Ishikawa (cell line): ENCODE results near the gene RHBDD3.

Experiments used
- CEBPB ChIP-seq: IDR thresholded peaks from 2 replicates; pipeline ENCODE4 v1.6.1; 2012
- CREB1 ChIP-seq: IDR thresholded peaks from 2 replicates; pipeline ENCODE4 v1.6.1; 2012; ENCODE audit warnings: low read depth
- EGR1 ChIP-seq: IDR thresholded peaks from 2 replicates; pipeline ENCODE4 v1.6.1; 2012
- EP300 ChIP-seq: IDR thresholded peaks from 2 replicates; pipeline ENCODE4 v1.6.1; 2012; ENCODE audit warnings: borderline replicate concordance
- FOXM1 ChIP-seq: IDR thresholded peaks from 2 replicates; pipeline ENCODE4 v1.6.1; 2012; ENCODE audit warnings: low read depth, borderline replicate concordance
- NFIC ChIP-seq: IDR thresholded peaks from 2 replicates; pipeline ENCODE4 v1.6.1; 2012
- RAD21 ChIP-seq: IDR thresholded peaks from 2 replicates; pipeline ENCODE4 v1.6.1; 2012; ENCODE audit warnings: low read depth
- TAF1 ChIP-seq: IDR thresholded peaks from 2 replicates; pipeline ENCODE4 v1.6.1; 2012; ENCODE audit warnings: low read depth, mild to moderate bottlenecking
- TCF12 ChIP-seq: IDR thresholded peaks from 2 replicates; pipeline ENCODE4 v1.6.1; 2012; ENCODE audit warnings: low read depth
- TEAD4 ChIP-seq: IDR thresholded peaks from 2 replicates; pipeline ENCODE4 v1.6.1; 2012
- YY1 ChIP-seq: IDR thresholded peaks from 2 replicates; pipeline ENCODE4 v1.6.1; 2012; ENCODE audit warnings: low read depth
- ZBTB7A ChIP-seq: IDR thresholded peaks from 2 replicates; pipeline ENCODE4 v1.6.1; 2012; ENCODE audit warnings: low read depth
- TF ChIP-seq, protein P1 (sequence below): IDR thresholded peaks from 2 replicates; pipeline ENCODE4 v1.6.1; 2012
- TF ChIP-seq, protein P2 (sequence below): IDR thresholded peaks from 2 replicates; pipeline ENCODE4 v1.6.1; 2012
- TF ChIP-seq, protein P3 (sequence below): IDR thresholded peaks from 2 replicates; pipeline ENCODE4 v1.6.1; 2012; ENCODE audit warnings: low read depth, mild to moderate bottlenecking

The RHBDD3 gene

DNA sequence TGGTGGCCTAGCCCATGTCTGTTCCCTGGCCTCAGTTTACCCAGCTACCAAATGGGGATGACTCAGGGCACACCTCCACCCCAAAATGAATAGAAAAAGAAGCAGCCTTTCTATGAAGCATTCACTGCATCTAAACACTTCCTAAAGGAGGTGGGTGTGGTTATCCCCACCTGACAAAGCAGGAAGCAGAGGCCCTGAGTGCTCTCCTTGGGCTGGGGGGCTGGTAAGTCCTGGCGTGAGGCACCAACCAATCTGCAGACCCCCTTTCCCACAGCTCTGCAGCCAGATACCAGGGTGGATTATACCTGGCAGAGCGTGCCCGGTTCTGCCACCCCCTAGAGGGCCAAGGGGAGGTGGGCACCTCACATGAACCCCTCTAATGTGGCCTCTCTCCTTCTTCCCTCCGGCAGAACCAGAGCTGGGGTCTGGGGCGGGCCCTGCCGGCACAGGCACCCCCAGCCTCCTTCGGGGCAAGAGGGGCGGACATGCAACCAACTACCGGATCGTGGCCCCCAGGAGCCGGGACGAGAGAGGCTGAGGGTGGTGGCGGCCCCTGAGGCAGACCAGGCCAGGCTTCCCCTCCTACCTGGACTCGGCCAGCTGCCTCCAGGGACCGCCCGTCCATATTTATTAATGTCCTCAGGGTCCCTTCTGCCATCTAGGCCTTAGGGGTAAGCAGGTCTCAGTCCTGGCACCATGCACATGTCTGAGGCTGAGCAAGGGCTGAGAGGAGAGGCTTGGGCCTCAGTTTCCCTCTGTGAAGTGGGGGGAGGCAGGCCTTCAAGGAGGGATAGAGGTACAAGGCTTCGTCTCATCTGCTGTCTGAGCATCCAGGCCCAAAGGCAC is 9.2 kb downstream of the RHBDD3 start:
- TF ChIP-seq EGR1 (no peak), ZBTB7A (no peak), FOXM1 (no peak), NFIC (no peak), TAF1 (no peak), TEAD4 (no peak), YY1 (no peak), EP300 (no peak), CEBPB (no peak), TCF12 (no peak), RAD21 (no peak)
- TF ChIP-seq, protein P1, sequence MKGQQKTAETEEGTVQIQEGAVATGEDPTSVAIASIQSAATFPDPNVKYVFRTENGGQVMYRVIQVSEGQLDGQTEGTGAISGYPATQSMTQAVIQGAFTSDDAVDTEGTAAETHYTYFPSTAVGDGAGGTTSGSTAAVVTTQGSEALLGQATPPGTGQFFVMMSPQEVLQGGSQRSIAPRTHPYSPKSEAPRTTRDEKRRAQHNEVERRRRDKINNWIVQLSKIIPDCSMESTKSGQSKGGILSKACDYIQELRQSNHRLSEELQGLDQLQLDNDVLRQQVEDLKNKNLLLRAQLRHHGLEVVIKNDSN: no peak
- TF ChIP-seq, protein P2, sequence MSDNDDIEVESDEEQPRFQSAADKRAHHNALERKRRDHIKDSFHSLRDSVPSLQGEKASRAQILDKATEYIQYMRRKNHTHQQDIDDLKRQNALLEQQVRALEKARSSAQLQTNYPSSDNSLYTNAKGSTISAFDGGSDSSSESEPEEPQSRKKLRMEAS: no peak
- TF ChIP-seq, protein P3, sequence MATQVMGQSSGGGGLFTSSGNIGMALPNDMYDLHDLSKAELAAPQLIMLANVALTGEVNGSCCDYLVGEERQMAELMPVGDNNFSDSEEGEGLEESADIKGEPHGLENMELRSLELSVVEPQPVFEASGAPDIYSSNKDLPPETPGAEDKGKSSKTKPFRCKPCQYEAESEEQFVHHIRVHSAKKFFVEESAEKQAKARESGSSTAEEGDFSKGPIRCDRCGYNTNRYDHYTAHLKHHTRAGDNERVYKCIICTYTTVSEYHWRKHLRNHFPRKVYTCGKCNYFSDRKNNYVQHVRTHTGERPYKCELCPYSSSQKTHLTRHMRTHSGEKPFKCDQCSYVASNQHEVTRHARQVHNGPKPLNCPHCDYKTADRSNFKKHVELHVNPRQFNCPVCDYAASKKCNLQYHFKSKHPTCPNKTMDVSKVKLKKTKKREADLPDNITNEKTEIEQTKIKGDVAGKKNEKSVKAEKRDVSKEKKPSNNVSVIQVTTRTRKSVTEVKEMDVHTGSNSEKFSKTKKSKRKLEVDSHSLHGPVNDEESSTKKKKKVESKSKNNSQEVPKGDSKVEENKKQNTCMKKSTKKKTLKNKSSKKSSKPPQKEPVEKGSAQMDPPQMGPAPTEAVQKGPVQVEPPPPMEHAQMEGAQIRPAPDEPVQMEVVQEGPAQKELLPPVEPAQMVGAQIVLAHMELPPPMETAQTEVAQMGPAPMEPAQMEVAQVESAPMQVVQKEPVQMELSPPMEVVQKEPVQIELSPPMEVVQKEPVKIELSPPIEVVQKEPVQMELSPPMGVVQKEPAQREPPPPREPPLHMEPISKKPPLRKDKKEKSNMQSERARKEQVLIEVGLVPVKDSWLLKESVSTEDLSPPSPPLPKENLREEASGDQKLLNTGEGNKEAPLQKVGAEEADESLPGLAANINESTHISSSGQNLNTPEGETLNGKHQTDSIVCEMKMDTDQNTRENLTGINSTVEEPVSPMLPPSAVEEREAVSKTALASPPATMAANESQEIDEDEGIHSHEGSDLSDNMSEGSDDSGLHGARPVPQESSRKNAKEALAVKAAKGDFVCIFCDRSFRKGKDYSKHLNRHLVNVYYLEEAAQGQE: no peak

DNA sequence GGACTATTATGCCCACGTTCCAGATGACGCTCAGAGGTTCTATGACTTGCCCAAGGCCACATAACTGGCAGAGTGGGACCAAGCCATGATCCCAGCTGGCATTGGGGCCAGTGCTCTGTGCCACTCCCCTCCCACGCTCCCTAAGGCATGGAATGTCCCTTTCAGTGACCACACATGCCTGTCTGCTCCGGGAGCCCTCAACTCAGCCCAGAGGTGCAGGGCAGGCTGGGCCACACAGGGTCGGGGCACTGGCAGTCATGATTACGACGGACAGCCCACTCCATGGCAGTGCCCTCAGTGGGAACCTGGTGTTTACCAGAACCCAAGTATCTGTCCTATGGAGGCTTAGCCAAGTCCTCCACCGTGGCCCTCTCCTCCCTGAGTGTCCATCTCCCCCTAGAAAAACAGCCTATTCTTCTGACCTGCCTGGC is 10.0 kb downstream of the RHBDD3 start:
- TF ChIP-seq FOXM1: no peak
- TF ChIP-seq ZBTB7A: no peak
- TF ChIP-seq EGR1: no peak
- TF ChIP-seq TAF1: no peak
- no peak for TF ChIP-seq TEAD4
- TF ChIP-seq TCF12: no peak
- TF ChIP-seq, protein P2: no peak
- no peak for TF ChIP-seq EP300
- TF ChIP-seq CEBPB: no peak
- TF ChIP-seq RAD21: no peak
- TF ChIP-seq YY1: no peak
- TF ChIP-seq, protein P1: no peak
- no peak for TF ChIP-seq NFIC

DNA sequence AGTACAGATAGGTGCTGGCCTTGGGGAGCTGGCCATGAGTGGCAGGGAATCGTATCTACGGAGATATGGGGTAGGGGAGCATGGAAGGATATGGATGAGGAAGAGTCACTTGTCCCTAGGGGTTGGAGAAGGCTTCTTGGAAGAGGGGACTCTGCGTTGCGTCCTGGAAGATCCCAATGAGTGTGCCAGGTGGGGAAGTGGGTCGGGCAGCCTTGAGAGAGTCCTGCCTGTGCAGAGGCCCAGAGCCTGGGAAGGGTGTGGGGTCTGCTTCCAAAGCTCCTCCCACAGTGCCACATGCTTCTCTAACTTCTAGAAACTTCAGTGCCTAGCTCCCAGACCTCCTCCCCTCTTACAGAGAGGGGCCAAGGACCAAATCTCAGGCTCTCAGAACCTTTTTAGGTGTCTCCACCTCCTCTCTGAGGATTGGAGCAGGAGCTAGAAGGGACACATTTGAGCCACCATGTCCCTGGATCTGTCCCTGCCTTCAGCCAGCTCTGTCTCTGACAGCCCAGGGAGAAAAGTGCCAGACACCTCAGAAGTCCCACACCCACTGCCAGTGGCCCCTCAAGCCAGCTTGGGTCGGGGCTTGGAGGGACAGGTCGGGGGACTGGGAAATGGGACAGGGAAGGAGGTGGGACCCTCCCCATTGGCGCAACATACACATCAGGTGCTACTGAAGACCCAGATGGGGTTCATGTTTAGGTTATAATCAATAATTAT is 11.0 kb downstream of the RHBDD3 start:
- TF ChIP-seq TAF1: no peak
- TF ChIP-seq, protein P2: no peak
- no peak for TF ChIP-seq YY1
- no peak for TF ChIP-seq ZBTB7A
- TF ChIP-seq EP300: no peak
- TF ChIP-seq CREB1: no peak
- no peak for TF ChIP-seq TEAD4
- TF ChIP-seq CEBPB: no peak
- TF ChIP-seq, protein P3: no peak
- no peak for TF ChIP-seq RAD21
- TF ChIP-seq, protein P1: no peak
- no peak for TF ChIP-seq EGR1
- TF ChIP-seq TCF12: no peak
- no peak for TF ChIP-seq FOXM1
- no peak for TF ChIP-seq NFIC

DNA sequence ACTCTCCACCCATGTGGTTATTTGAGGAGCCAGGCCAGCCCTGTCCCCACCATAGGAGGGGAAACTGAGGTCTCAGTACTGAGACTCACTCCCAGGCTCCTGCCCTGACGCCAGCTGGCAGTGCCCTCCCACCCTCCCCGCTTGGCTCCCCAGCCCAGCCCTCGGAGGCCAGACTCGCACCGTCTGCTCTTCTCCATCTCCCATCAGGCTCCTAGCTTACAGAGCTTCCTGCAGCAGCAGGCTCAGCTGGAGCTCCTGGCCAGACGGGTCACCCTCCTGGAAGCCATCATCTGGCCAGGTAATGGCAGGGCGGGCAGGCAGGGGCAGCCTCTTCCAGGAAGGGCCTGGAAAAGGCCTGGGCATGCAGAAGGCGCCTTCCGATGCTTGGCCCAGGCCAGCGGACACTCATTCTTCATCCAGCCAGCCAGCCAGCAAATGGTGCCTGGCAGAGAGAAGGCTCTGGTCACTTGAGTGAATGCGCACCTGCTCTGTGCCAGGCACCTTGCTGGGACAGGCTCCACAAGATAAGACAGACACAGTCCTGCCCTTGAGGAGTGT is 12.6 kb downstream of the RHBDD3 start:
- no peak for TF ChIP-seq NFIC
- TF ChIP-seq ZBTB7A: no peak
- no peak for TF ChIP-seq EGR1
- TF ChIP-seq EP300: no peak
- no peak for TF ChIP-seq FOXM1
- TF ChIP-seq TCF12: no peak
- TF ChIP-seq, protein P3: no peak
- TF ChIP-seq YY1: no peak
- no peak for TF ChIP-seq CEBPB
- TF ChIP-seq, protein P2: no peak
- TF ChIP-seq RAD21: no peak
- TF ChIP-seq TAF1: no peak
- TF ChIP-seq TEAD4: no peak
- no peak for TF ChIP-seq CREB1
- TF ChIP-seq, protein P1: no peak
